Measurements from ENCODE around the gene RAPGEF4.

RAPGEF4 gene

GRCh38 chr2:172842511-172843265 is 107.0 kb downstream of the RAPGEF4 start:
- Histone ChIP-seq H3K4me1 (ENCODE audit: insufficient read depth, low read length) (no peaks in the 10 kb centered on the region), H3K27me3 (ENCODE audit: insufficient read depth, low read length, poor library complexity) (no peaks in the 10 kb centered on the region), H3K36me3 (ENCODE audit: insufficient read depth, low read length) (no peaks in the 10 kb centered on the region), H3K9ac (ENCODE audit: low read depth, low read length) (no peak overlapping the region), H3K4me2 (ENCODE audit: insufficient read depth, low read length) (no peak overlapping the region), H3K27ac (ENCODE audit: low read length) (no peak overlapping the region), H2AFZ (ENCODE audit: low read depth, low read length) (no peak overlapping the region), H3K9me3 (ENCODE audit: insufficient read depth, low read length, severe bottlenecking) (no peaks in the 10 kb centered on the region), H3K4me3 (ENCODE audit: low read depth in 1 of 2, low read length in 2 of 2) (no peak overlapping the region), H3K79me2 (ENCODE audit: insufficient read depth, low read length) (no peaks in the 10 kb centered on the region), H4K20me1 (ENCODE audit: insufficient read depth, low read length) (no peaks in the 10 kb centered on the region)
- TF ChIP-seq CTCF (IDR thresholded peaks at IDR 0.05; ENCODE audit: borderline replicate concordance, extremely low read depth, low read length, poor library complexity, severe bottlenecking) (no peak), EZH2 (IDR thresholded peaks at IDR 0.05; ENCODE audit: borderline replicate concordance, low read depth, low read length, severe bottlenecking) (no peak)
- DNase-seq (no peak), ATAC-seq (ENCODE audit: insufficient read depth, low read depth) (no peak)

DNA sequence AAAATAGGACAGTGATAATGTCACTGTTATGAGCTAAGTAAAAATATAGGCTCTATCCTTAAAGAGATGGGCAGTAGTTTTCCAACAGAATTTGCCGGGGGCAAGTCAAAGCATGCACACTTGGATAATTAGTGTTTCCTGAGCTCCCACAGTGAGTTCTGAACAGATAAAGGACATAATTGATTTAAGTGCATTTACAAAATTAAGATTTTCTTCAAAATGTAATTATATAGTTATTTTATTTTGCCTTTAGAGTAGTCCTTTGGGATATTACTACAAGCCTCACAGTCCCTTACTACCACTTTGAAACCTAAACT is 107.6 kb downstream of the RAPGEF4 start:
- DNase-seq, result no peak
- ATAC-seq (ENCODE audit: insufficient read depth, low read depth), result no peak
- H3K4me2 ChIP-seq (ENCODE audit: insufficient read depth, low read length), result no peak overlapping the region

GRCh38 chr2:172843902-172844715 is 108.5 kb downstream of the RAPGEF4 start:
- H3K9ac ChIP-seq (ENCODE audit: low read depth, low read length), result no peak overlapping the region
- no peaks in the 10 kb centered on the region for H4K20me1 ChIP-seq (ENCODE audit: insufficient read depth, low read length)
- H3K79me2 ChIP-seq (ENCODE audit: insufficient read depth, low read length), result no peaks in the 10 kb centered on the region
- no peak for DNase-seq
- TF ChIP-seq EZH2 (IDR thresholded peaks at IDR 0.05; ENCODE audit: borderline replicate concordance, low read depth, low read length, severe bottlenecking) (no peak), CTCF (IDR thresholded peaks at IDR 0.05; ENCODE audit: borderline replicate concordance, extremely low read depth, low read length, poor library complexity, severe bottlenecking) (no peak)
- no peaks in the 10 kb centered on the region for H3K36me3 ChIP-seq (ENCODE audit: insufficient read depth, low read length)
- no peaks in the 10 kb centered on the region for H3K9me3 ChIP-seq (ENCODE audit: insufficient read depth, low read length, severe bottlenecking)
- ATAC-seq (ENCODE audit: insufficient read depth, low read depth), result no peak
- no peak overlapping the region for H3K4me2 ChIP-seq (ENCODE audit: insufficient read depth, low read length)
- no peaks in the 10 kb centered on the region for H3K27me3 ChIP-seq (ENCODE audit: insufficient read depth, low read length, poor library complexity)
- H3K27ac ChIP-seq (ENCODE audit: low read length), result no peak overlapping the region
- no peak overlapping the region for H3K4me3 ChIP-seq (ENCODE audit: low read depth in 1 of 2, low read length in 2 of 2)
- no peaks in the 10 kb centered on the region for H3K4me1 ChIP-seq (ENCODE audit: insufficient read depth, low read length)
- no peak overlapping the region for H2AFZ ChIP-seq (ENCODE audit: low read depth, low read length)

More for the DNA sequence above, 107.6 kb downstream of the RAPGEF4 start:
- Histone ChIP-seq H3K36me3 (ENCODE audit: insufficient read depth, low read length) (no peaks in the 10 kb centered on the region), H4K20me1 (ENCODE audit: insufficient read depth, low read length) (no peaks in the 10 kb centered on the region), H3K4me1 (ENCODE audit: insufficient read depth, low read length) (no peaks in the 10 kb centered on the region), H2AFZ (ENCODE audit: low read depth, low read length) (no peak overlapping the region), H3K4me3 (ENCODE audit: low read depth in 1 of 2, low read length in 2 of 2) (no peak overlapping the region), H3K9me3 (ENCODE audit: insufficient read depth, low read length, severe bottlenecking) (no peaks in the 10 kb centered on the region), H3K27ac (ENCODE audit: low read length) (no peak overlapping the region), H3K79me2 (ENCODE audit: insufficient read depth, low read length) (no peaks in the 10 kb centered on the region), H3K27me3 (ENCODE audit: insufficient read depth, low read length, poor library complexity) (no peaks in the 10 kb centered on the region), H3K9ac (ENCODE audit: low read depth, low read length) (no peak overlapping the region)
- TF ChIP-seq EZH2 (IDR thresholded peaks at IDR 0.05; ENCODE audit: borderline replicate concordance, low read depth, low read length, severe bottlenecking) (no peak), CTCF (IDR thresholded peaks at IDR 0.05; ENCODE audit: borderline replicate concordance, extremely low read depth, low read length, poor library complexity, severe bottlenecking) (no peak)

Data from DND-41 (cell line).